Effector memory CD4-positive, alpha-beta T cell (primary cell): Measurements from ENCODE around the gene CCDC85C.
"Not testable (repeated sequence)": the region's sequence is repeated elsewhere in the genome, so short reads cannot be mapped to it uniquely, and the experiment has no call there.

ENCODE experiments used
- DNase-seq, 3 donors: peaks; one replicate each; pipeline ENCODE4 v3.0.0-alpha.2; 2020
- H3K27ac ChIP-seq: 2 replicates; pipeline ENCODE4 v1.7.0; 2013; ENCODE audit warnings: mild to moderate bottlenecking, low read length, moderate library complexity; ENCODE audit not compliant: insufficient read depth, poor library complexity, severe bottlenecking
- H3K27me3 ChIP-seq: replicated peaks from 2 replicates; pipeline ENCODE4 v1.7.0; 2013; ENCODE audit warnings: mild to moderate bottlenecking, low read length; ENCODE audit not compliant: insufficient read depth, control insufficient read depth, poor library complexity, severe bottlenecking
- H3K36me3 ChIP-seq: 2 replicates; pipeline ENCODE4 v1.7.0; 2013; ENCODE audit warnings: mild to moderate bottlenecking, low read length, moderate library complexity; ENCODE audit not compliant: control insufficient read depth, insufficient read depth
- H3K4me1 ChIP-seq: 2 replicates; pipeline ENCODE4 v1.7.0; 2013; ENCODE audit warnings: low read length, mild to moderate bottlenecking; ENCODE audit not compliant: control insufficient read depth, insufficient read depth, poor library complexity, severe bottlenecking
- H3K4me3 ChIP-seq: 2 replicates; pipeline ENCODE4 v1.7.0; 2013; ENCODE audit warnings: low read length, low read depth, mild to moderate bottlenecking; ENCODE audit not compliant: insufficient read depth, poor library complexity, severe bottlenecking
- H3K9me3 ChIP-seq: 2 replicates; pipeline ENCODE4 v1.7.0; 2013; ENCODE audit warnings: mild to moderate bottlenecking, low read length, moderate library complexity; ENCODE audit not compliant: control insufficient read depth

CCDC85C gene

DNA sequence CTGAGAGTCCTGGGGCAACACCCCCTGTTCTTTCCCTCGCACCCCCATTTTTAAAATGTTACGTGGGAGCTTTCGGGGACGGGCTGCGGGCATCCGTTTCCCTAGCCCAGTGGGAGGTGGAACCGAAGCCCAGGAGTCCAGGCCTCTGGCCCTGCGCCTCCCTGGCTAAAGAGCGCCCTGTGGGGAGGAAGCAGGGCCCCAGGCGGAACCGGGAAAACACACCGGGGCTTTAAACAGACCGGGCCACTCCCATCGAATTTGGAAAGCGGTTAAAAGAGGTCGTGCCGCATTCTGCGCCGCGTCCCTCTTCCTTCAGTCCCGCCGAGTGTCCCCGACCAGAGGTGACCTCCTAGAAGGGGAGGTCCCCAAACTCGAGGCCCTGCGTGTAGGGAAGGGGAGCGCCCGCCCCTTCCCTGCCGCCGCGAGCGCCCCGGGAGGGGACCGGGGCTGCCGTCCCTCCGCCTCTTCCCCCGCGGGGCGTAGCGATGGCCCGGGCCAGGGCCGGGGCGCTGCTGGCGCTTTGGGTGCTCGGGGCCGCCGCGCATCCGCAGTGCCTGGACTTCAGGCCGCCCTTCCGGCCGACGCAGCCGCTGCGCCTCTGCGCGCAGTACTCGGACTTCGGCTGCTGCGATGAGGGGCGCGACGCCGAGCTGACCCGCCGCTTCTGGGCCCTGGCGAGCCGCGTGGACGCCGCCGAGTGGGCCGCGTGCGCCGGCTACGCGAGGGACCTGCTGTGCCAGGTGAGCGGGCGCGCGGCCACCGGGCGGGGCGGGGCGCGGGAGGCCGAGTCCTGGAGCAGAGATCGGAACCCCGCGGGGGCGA, 40.9 kb upstream of the CCDC85C start, which contains the start of gene HHIPL1:
HHIPL1 (plus strand) TSS at position 407 of the 822 bp plus-strand sequence; CDS start at position 486, 79 bp downstream.
- Histone ChIP-seq H3K36me3 (no peaks in the 10 kb centered on the region), H3K4me1 (peaks cover 7% of the 10 kb centered on the region), H3K4me3 (no peak within 1 kb of the TSS), H3K27ac (no peak within 1 kb of the TSS), H3K9me3 (no peaks in the 10 kb centered on the region), H3K27me3 (peaks cover 10% of the 10 kb centered on the region)
- no peak for DNase-seq

DNA sequence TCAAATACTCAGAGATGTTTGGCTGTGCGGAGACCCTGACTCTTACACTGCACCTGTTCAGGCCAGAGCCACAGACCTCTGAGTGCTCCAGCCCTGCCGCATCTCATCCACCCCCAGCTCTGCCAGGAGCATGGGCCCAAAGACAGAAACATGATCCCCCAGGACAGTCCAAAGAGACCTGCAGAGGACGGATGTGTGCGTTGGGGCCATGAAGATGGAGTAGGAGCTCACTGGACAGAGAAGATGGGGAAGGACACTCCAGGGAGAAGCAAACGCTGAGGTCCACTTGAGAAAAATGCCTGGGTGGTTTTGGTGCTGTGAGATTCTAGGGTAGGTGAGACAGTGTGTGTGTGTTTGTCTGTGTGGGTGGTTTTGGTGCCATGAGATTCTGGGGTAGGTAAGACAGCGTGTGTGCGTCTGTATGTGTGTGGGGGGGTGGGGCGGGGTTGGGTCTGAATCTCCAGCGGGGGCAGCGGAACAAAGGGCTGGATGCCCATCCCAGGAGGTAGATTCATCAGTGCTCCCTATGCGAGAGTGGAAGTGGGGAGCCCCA, 40.1 kb upstream of the CCDC85C start:
- H3K27me3 ChIP-seq: peaks cover 10% of the 10 kb centered on the region
- H3K27ac ChIP-seq: no peak overlapping the region
- DNase-seq: no peak
- H3K36me3 ChIP-seq: no peaks in the 10 kb centered on the region
- H3K4me1 ChIP-seq: peaks cover 7% of the 10 kb centered on the region
- H3K9me3 ChIP-seq: no peaks in the 10 kb centered on the region
- no peak overlapping the region for H3K4me3 ChIP-seq

DNA sequence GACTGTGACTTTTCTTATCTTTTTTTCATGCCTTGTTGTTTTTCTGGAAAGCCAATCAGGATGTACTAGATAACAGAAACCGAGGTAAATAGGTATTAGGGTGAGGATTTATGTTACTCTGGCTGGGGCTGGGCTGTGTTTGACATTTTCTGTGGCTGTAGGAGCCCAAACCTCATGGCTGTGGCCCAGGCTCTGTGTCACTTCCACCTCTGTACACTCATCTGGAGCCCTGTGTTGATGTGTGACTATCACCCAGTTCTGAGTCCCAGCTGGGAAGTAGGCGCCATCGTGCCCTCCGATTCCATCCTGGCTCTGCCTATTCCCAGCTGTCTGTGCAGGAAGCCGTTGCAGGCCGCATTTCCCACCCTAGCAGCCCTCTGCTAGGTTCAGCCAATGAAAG, 39.3 kb upstream of the CCDC85C start:
- no peaks in the 10 kb centered on the region for H3K36me3 ChIP-seq
- no peak overlapping the region for H3K4me3 ChIP-seq
- no peak for DNase-seq
- peaks cover 10% of the 10 kb centered on the region for H3K27me3 ChIP-seq
- H3K9me3 ChIP-seq: no peaks in the 10 kb centered on the region
- no peak overlapping the region for H3K27ac ChIP-seq
- peaks cover 7% of the 10 kb centered on the region for H3K4me1 ChIP-seq

DNA sequence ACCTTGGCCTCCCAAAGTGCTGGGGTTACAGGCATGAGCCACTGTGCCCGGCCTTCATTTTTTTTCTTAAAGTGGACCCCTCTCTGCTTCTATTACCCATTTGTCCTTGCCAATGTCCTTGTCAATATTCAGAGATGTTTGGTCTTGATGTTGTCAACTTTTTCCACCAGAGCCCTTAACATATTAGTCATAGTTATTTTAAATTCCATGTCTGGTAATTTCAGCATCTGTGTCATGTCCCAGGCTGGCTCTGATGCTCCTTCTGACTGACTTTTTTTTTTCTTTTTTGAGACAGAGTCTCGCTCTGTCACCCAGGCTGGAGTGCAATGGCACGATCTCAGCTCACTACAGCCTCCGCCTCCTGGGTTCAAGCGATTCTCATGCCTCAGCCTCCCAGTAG, 38.8 kb upstream of the CCDC85C start:
- H3K27me3 ChIP-seq, DNase-seq, H3K27ac ChIP-seq, H3K4me3 ChIP-seq, H3K9me3 ChIP-seq, H3K36me3 ChIP-seq, H3K4me1 ChIP-seq: not testable (repeated sequence)

DNA sequence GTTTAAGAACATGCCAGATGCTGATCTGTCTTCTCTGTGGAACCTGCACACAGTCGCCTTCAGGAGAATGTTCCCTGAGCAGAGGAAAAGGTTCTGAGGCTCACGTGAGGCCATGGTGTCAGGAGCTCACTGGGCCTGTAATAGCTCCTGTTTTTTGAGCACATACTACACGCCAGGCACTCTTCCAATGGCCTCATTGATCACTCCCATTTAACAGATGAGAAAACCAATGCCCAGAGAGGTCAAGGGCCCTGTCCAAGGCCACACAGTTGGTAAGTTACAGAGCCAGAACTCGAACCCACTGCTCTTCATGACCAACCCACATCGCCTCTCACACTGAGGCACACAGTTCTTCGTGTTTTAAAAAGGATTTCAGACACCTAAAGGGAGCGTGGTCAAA, 33.6 kb upstream of the CCDC85C start:
- no peak for DNase-seq
- Histone ChIP-seq H3K9me3 (no peaks in the 10 kb centered on the region), H3K4me1 (no peaks in the 10 kb centered on the region), H3K27me3 (no peaks in the 10 kb centered on the region), H3K27ac (no peak overlapping the region), H3K4me3 (no peak overlapping the region), H3K36me3 (no peaks in the 10 kb centered on the region)

DNA sequence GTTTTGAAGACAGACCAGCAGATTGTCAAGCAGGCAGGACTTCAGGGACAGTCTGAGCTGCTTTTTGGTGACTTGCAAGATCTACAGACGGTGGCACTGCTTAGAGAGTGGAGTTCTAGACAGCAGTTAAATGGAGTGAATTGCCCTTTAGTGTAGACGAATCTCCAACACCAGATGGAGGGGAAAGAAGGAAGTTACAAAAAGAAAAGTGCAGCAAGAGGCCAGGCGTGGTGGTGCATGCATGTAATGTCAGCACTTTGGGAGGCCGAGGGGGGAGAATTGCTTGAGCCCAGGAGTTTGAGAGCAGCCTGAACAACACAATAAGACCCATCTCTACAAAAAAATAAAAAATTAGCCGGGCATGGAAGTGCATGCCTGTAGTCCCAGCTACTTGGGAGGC, 32.5 kb upstream of the CCDC85C start:
- Histone ChIP-seq H3K9me3 (no peaks in the 10 kb centered on the region), H3K4me3 (no peak overlapping the region), H3K36me3 (no peaks in the 10 kb centered on the region), H3K27ac (no peak overlapping the region), H3K4me1 (no peaks in the 10 kb centered on the region), H3K27me3 (no peaks in the 10 kb centered on the region)
- DNase-seq: no peak

DNA sequence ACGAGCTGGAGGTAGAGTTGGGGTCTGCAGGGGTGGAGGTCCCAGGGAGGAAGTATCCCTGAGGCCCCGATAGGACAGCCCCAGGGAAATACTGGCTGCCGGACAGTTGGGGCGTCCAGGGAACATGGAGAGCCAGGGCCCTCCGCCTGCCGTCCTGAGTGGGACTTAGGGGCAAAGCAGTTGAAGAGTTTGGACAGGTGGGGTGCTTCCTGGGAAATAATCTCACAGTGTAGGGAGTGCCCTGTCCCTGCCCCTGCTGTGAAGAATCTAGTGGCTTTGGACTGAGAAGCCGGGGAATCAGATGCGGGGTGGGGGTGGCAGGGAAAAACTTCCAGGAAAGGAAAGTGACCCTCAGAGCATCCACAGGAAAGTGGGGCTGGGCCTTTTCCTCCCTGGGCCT, 31.1 kb upstream of the CCDC85C start:
- no peak for DNase-seq
- no peak overlapping the region for H3K4me3 ChIP-seq

DNA sequence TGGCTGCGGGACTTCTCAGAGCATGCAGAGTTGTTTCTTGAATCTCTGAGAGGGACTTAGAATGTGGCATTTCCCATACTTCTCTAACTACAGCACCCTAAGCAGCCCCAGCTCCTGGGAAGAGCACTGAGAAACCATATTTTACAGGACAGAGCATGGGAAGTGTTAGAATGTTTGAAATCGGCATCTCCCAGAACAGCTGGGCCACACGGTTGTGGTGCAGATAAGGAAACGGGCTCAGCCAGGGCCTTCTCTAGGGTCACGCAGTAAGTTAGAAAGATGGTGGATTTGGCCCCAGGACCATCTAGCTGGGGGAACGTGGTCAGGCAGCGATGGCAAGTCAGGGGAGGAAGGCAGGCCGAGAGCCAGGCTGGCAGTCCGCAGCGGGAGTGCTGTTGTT, 30.4 kb upstream of the CCDC85C start:
- no peak overlapping the region for H3K27ac ChIP-seq
- DNase-seq: no peak
- no peaks in the 10 kb centered on the region for H3K9me3 ChIP-seq
- H3K36me3 ChIP-seq: no peaks in the 10 kb centered on the region
- H3K27me3 ChIP-seq: no peaks in the 10 kb centered on the region
- no peaks in the 10 kb centered on the region for H3K4me1 ChIP-seq
- no peak overlapping the region for H3K4me3 ChIP-seq

More for the DNA sequence above, 31.1 kb upstream of the CCDC85C start:
- H3K36me3 ChIP-seq: no peaks in the 10 kb centered on the region
- no peak overlapping the region for H3K27ac ChIP-seq
- no peaks in the 10 kb centered on the region for H3K27me3 ChIP-seq
- no peaks in the 10 kb centered on the region for H3K4me1 ChIP-seq
- H3K9me3 ChIP-seq: no peaks in the 10 kb centered on the region

DNA sequence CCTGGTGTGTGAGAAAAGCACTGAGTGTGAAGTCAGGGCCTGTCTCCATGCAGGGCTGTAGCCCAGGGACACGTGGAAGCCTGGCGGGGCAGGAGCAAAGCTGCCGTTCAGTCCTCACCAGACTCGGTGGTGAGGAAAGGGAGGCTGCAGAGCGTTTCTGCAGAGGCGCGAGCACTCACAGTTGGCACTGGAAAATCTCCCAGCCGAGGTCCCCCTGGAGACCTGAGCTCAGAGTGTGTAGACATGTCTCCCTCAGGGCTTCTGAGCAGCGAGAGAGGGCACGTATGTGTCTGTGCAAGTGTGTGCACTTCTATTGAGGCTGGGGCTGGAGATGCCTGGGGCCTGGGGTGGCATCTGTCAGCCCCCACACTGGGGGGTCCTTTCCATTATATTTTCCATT, 29.9 kb upstream of the CCDC85C start:
- Histone ChIP-seq H3K36me3 (no peaks in the 10 kb centered on the region), H3K27ac (no peak overlapping the region), H3K4me3 (no peak overlapping the region), H3K4me1 (peaks cover 2% of the 10 kb centered on the region), H3K9me3 (no peaks in the 10 kb centered on the region), H3K27me3 (no peaks in the 10 kb centered on the region)
- DNase-seq: no peak

DNA sequence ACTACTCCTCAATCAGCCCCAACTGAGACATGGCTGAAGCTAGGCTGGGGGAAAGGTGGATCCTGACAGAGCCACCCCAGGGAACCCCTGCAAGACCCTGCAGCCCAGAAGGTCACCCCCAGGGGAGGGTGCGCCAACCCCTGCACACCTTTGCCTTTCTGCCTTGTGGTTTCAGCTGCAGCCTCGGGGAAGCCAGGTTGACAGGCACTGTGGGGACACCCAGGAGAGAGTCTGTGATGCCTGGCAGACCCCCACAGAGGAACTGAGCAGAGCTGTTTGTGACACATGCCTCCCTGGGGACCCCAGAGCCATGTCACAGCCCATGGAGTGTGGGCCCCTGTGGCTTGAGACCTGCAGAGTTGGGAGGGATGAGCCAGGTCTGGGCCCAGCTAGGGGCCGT, 29.1 kb upstream of the CCDC85C start:
- no peak overlapping the region for H3K27ac ChIP-seq
- H3K4me3 ChIP-seq: no peak overlapping the region
- no peaks in the 10 kb centered on the region for H3K9me3 ChIP-seq
- H3K36me3 ChIP-seq: no peaks in the 10 kb centered on the region
- peaks cover 5% of the 10 kb centered on the region for H3K4me1 ChIP-seq
- no peaks in the 10 kb centered on the region for H3K27me3 ChIP-seq
- DNase-seq: no peak
